GM18511 (cell line): Measurements from ENCODE around the gene TBC1D22A.

ENCODE experiments used
- ATAC-seq: cut with Tn5 transposase; IDR thresholded peaks from one replicate; pipeline ENCODE4 v1.9.1; 2021; ENCODE audit warnings: mild to moderate bottlenecking, moderate library complexity; ENCODE audit not compliant: unreplicated experiment

Gene TBC1D22A

GRCh38 chr22:46902436-46902835, 140.0 kb downstream of the TBC1D22A start:
- ATAC-seq = no peak

GRCh38 chr22:46902998-46903916, 140.8 kb downstream of the TBC1D22A start:
- ATAC-seq = no peak

GRCh38 chr22:46905415-46905814, 143.0 kb downstream of the TBC1D22A start:
- ATAC-seq = no peak

GRCh38 chr22:46905834-46906233, 143.4 kb downstream of the TBC1D22A start:
- no peak for ATAC-seq

- ATAC-seq = no peak
Measured at GRCh38 chr22:46906326-46907045, 144.0 kb downstream of the TBC1D22A start.

- no peak for ATAC-seq
Measured at GRCh38 chr22:46907241-46908215, 145.1 kb downstream of the TBC1D22A start.

- ATAC-seq = no peak
Measured at GRCh38 chr22:46908641-46909107, 146.2 kb downstream of the TBC1D22A start.

GRCh38 chr22:46909237-46910030, 147.0 kb downstream of the TBC1D22A start:
- ATAC-seq = no peak

GRCh38 chr22:46910624-46911023, 148.2 kb downstream of the TBC1D22A start:
- ATAC-seq = no peak

GRCh38 chr22:46911346-46911745, 148.9 kb downstream of the TBC1D22A start:
- no peak for ATAC-seq

GRCh38 chr22:46913351-46913750, 150.9 kb downstream of the TBC1D22A start:
- no peak for ATAC-seq

- no peak for ATAC-seq
Measured at GRCh38 chr22:46914481-46914880, 152.0 kb downstream of the TBC1D22A start.

GRCh38 chr22:46914916-46915894, 152.8 kb downstream of the TBC1D22A start:
- ATAC-seq = no peak

- no peak for ATAC-seq
Measured at GRCh38 chr22:46915950-46916730, 153.7 kb downstream of the TBC1D22A start.

- no peak for ATAC-seq
Measured at GRCh38 chr22:46916886-46917770, 154.7 kb downstream of the TBC1D22A start.

- ATAC-seq = no peak
Measured at GRCh38 chr22:46917771-46918101, 155.3 kb downstream of the TBC1D22A start.

- no peak for ATAC-seq
Measured at GRCh38 chr22:46918197-46918596, 155.7 kb downstream of the TBC1D22A start.
